GM20000 (cell line): Measurements from ENCODE around the gene SHTN1.

Source experiments
- DNase-seq: peaks from one replicate; pipeline ENCODE4 v3.0.0; 2012; ENCODE audit warnings: low spot score
- CTCF ChIP-seq: IDR thresholded peaks from 2 replicates; pipeline ENCODE4 v1.5.1; 2012; ENCODE audit warnings: mild to moderate bottlenecking, control low read depth; ENCODE audit errors: extremely low read depth, missing control alignments

SHTN1 gene

GRCh38 chr10:116947841-116948529 lies 57.0 kb downstream of the SHTN1 start:
- no peak for DNase-seq
- TF ChIP-seq CTCF = no peak

GRCh38 chr10:116944911-116945310 lies 60.1 kb downstream of the SHTN1 start:
- TF ChIP-seq CTCF = no peak
- no peak for DNase-seq

- TF ChIP-seq CTCF = no peak
- no peak for DNase-seq
Observed at GRCh38 chr10:116931806-116932205, 73.2 kb downstream of the SHTN1 start.

GRCh38 chr10:116926426-116926825 lies 78.6 kb downstream of the SHTN1 start:
- no peak for TF ChIP-seq CTCF
- DNase-seq = no peak

- DNase-seq = no peak
- TF ChIP-seq CTCF = no peak
Observed at GRCh38 chr10:116925056-116925455, 79.9 kb downstream of the SHTN1 start.

GRCh38 chr10:116919706-116920105 lies 85.3 kb downstream of the SHTN1 start:
- no peak for TF ChIP-seq CTCF
- no peak for DNase-seq

GRCh38 chr10:116919164-116919563 lies 85.8 kb downstream of the SHTN1 start:
- DNase-seq = no peak
- TF ChIP-seq CTCF = no peak
